ENCODE measurements around the gene CRABP1.
A peak's percentile ranks its signal among the peaks of the same experiment; 100 is the strongest.

The CRABP1 gene

GRCh38 chr15:78302579-78303312 lies 37.4 kb upstream of the CRABP1 start:
- DNase-seq (ENCODE audit: low spot score): peak; percentile 31
- TF ChIP-seq CTCF (IDR thresholded peaks at IDR 0.05; ENCODE audit: extremely low read depth, missing control alignments): no peak

- DNase-seq (ENCODE audit: low spot score): no peak
- no peak for TF ChIP-seq CTCF (IDR thresholded peaks at IDR 0.05; ENCODE audit: extremely low read depth, missing control alignments)
These were observed 35.7 kb upstream of the CRABP1 start for GRCh38 chr15:78304216-78305066.

- no peak for TF ChIP-seq CTCF (IDR thresholded peaks at IDR 0.05; ENCODE audit: extremely low read depth, missing control alignments)
- DNase-seq (ENCODE audit: low spot score): no peak
These were observed 33.9 kb upstream of the CRABP1 start for GRCh38 chr15:78306176-78306774.

- TF ChIP-seq CTCF (IDR thresholded peaks at IDR 0.05; ENCODE audit: extremely low read depth, missing control alignments): no peak
- no peak for DNase-seq (ENCODE audit: low spot score)
These were observed 32.2 kb upstream of the CRABP1 start for GRCh38 chr15:78307976-78308375.

GRCh38 chr15:78308422-78309032 lies 31.6 kb upstream of the CRABP1 start:
- peak; percentile 66 for TF ChIP-seq CTCF (IDR thresholded peaks at IDR 0.05; ENCODE audit: extremely low read depth, missing control alignments)
- peak; percentile 75 for DNase-seq (ENCODE audit: low spot score)

- TF ChIP-seq CTCF (IDR thresholded peaks at IDR 0.05; ENCODE audit: extremely low read depth, missing control alignments): no peak
- DNase-seq (ENCODE audit: low spot score): no peak
These were observed 28.9 kb upstream of the CRABP1 start for GRCh38 chr15:78311292-78311691.

Data from GM20000 (cell line).